ENCODE measurements around the gene RHD.
"Not testable (repeated sequence)": the region's sequence is repeated elsewhere in the genome, so short reads cannot be mapped to it uniquely, and the experiment has no call there.

RHD gene

GRCh38 chr1:25360596-25361581 is 88.6 kb downstream of the RHD start:
- no peak for DNase-seq

- no peak for DNase-seq
Measured at GRCh38 chr1:25361901-25362300, 89.6 kb downstream of the RHD start.

GRCh38 chr1:25362634-25363559 is 90.6 kb downstream of the RHD start:
- DNase-seq, result not testable (repeated sequence)

- DNase-seq, result no peak
Measured at GRCh38 chr1:25369241-25369640, 96.9 kb downstream of the RHD start.

- DNase-seq, result not testable (repeated sequence)
Measured at GRCh38 chr1:25369691-25370271, 97.5 kb downstream of the RHD start.

- DNase-seq, result not testable (repeated sequence)
Measured at GRCh38 chr1:25371757-25372156, 99.4 kb downstream of the RHD start.

- DNase-seq, result not testable (repeated sequence)
Measured at GRCh38 chr1:25378367-25378766, 106.1 kb downstream of the RHD start.

All from NCI-H2227 treated with DMSO at 0.1 percent for 48 hours (cell line).